Naive thymus-derived CD8-positive, alpha-beta T cell (primary cell): ENCODE results near the gene PRPS1L1. TPM values are rescaled to one million over a fixed set of nuclear protein-coding genes. Genes with fewer than 3 reads are reported as not detected.

Experiments
- ATAC-seq, 2 donors: fragments of 150-1000 bp; cut with Tn5 transposase in 1 of 2; sonication (Bioruptor Pico), chemical (Tn5 transposase) in 1 of 2; 1 replicate in 1 of 2; 2 replicates in 1 of 2; pipeline ENCODE4 v1.10.0; 2021; ENCODE audit warnings: mild to moderate bottlenecking in 2 of 2, moderate library complexity in 2 of 2
- POLR2A ChIA-PET: fragments of 350-600 bp; sonication (Branson Sonifier 250); formaldehyde crosslinking; loops from one replicate; lab custom pipeline; 2021; ENCODE audit warnings: antibody characterized with exemption; lab: Charles Lee
- DNase-seq, 10 donors: peaks; one replicate each; pipeline versions ENCODE4 v3.0.0 to v3.0.0-alpha.2; 2020 to 2022
- H3K27ac Mint-ChIP-seq, 10 donors: one replicate each; pipeline ENCODE4 v1.8.0; 2020 to 2022; ENCODE audit warnings: mild to moderate bottlenecking in 10 of 10, mixed read lengths in 10 of 10, moderate library complexity in 4 of 10, inconsistent platforms in 1 of 10
- H3K27me3 Mint-ChIP-seq, 5 donors: one replicate each; pipeline ENCODE4 v1.8.0; 2021 to 2022; ENCODE audit warnings: mixed read lengths in 5 of 5
- H3K36me3 Mint-ChIP-seq, 3 donors: one replicate each; pipeline ENCODE4 v1.8.0; 2020 to 2022; ENCODE audit warnings: mixed read lengths in 3 of 3, mild to moderate bottlenecking in 2 of 3, inconsistent platforms in 1 of 3
- H3K4me1 Mint-ChIP-seq, 4 donors: one replicate each; pipeline ENCODE4 v1.8.0; 2021 to 2022; ENCODE audit warnings: mixed read lengths in 4 of 4
- H3K4me3 Mint-ChIP-seq, 10 donors: one replicate each; pipeline ENCODE4 v1.8.0; 2020 to 2022; ENCODE audit warnings: mild to moderate bottlenecking in 10 of 10, mixed read lengths in 10 of 10, moderate library complexity in 6 of 10, inconsistent platforms in 1 of 10
- H3K9me3 Mint-ChIP-seq, 9 donors: one replicate each; pipeline ENCODE4 v1.8.0; 2020 to 2022; ENCODE audit warnings: mixed read lengths in 9 of 9, mild to moderate bottlenecking in 3 of 9, inconsistent platforms in 1 of 9, moderate library complexity in 1 of 9
- polyA plus RNA-seq, 3 donors: library from polyadenylated mRNA; unstranded; fragments of 300-500 nt; fragmentation: Illumina TruSeq; gene quantifications; one replicate each; pipeline ENCODE4 v1.2.3, GENCODE V29; 2021
- total RNA-seq, 8 experiments: library from RNA in 2 of 8; stranded (reverse) in 2 of 8; gene quantifications; one replicate each; pipeline ENCODE4 v1.2.3 and lab custom pipeline; 2021 to 2026

Gene PRPS1L1
- total and polyA plus RNA-seq, 5 experiments from 2014 or later = not detected

GRCh38 chr7:18040196-18040595 is 12.6 kb upstream of the PRPS1L1 start:
- peaks cover 0 to 5% (median 0%) of the 10 kb centered on the region in 5 donors for H3K27me3 Mint-ChIP-seq
- H3K9me3 Mint-ChIP-seq = peaks cover 0 to 9% (median 0%) of the 10 kb centered on the region in 9 donors
- no peak overlapping the region for H3K4me3 Mint-ChIP-seq
- peaks cover 0 to 4% (median 0%) of the 10 kb centered on the region in 3 donors for H3K36me3 Mint-ChIP-seq
- H3K4me1 Mint-ChIP-seq = no peaks in the 10 kb centered on the region
- DNase-seq (no peak), ATAC-seq (no peak)
- POLR2A ChIA-PET = no interaction called here
- H3K27ac Mint-ChIP-seq = no peak overlapping the region

- POLR2A ChIA-PET = no interaction called here
- peaks cover 0 to 9% (median 0%) of the 10 kb centered on the region in 5 donors for H3K27me3 Mint-ChIP-seq
- ATAC-seq = no peak
Measured at GRCh38 chr7:18038382-18038781, 10.7 kb upstream of the PRPS1L1 start.

GRCh38 chr7:18037609-18038008 is 10.0 kb upstream of the PRPS1L1 start:
- ATAC-seq = no peak
- no peaks in the 10 kb centered on the region for H3K4me1 Mint-ChIP-seq
- no peak overlapping the region for H3K27ac Mint-ChIP-seq
- H3K27me3 Mint-ChIP-seq = peaks cover 0 to 9% (median 0%) of the 10 kb centered on the region in 5 donors
- POLR2A ChIA-PET = no interaction called here
- no peak overlapping the region for H3K4me3 Mint-ChIP-seq
- peaks cover 0 to under 1% (median 0%) of the 10 kb centered on the region in 3 donors for H3K36me3 Mint-ChIP-seq
- H3K9me3 Mint-ChIP-seq = peaks cover 0 to 3% (median 0%) of the 10 kb centered on the region in 9 donors
- DNase-seq = no peak

More at GRCh38 chr7:18038382-18038781, 10.7 kb upstream of the PRPS1L1 start:
- DNase-seq = no peak
- no peaks in the 10 kb centered on the region for H3K4me1 Mint-ChIP-seq
- H3K4me3 Mint-ChIP-seq = no peak overlapping the region
- peaks cover 0 to 4% (median 0%) of the 10 kb centered on the region in 3 donors for H3K36me3 Mint-ChIP-seq
- H3K9me3 Mint-ChIP-seq = peaks cover 0 to 9% (median 0%) of the 10 kb centered on the region in 9 donors
- no peak overlapping the region for H3K27ac Mint-ChIP-seq

GRCh38 chr7:18036783-18037182 is 9.1 kb upstream of the PRPS1L1 start:
- no peak overlapping the region for H3K27ac Mint-ChIP-seq
- no peaks in the 10 kb centered on the region for H3K36me3 Mint-ChIP-seq
- no peak overlapping the region for H3K4me3 Mint-ChIP-seq
- no peak for DNase-seq
- POLR2A ChIA-PET = no interaction called here
- peaks cover 0 to 9% (median 0%) of the 10 kb centered on the region in 5 donors for H3K27me3 Mint-ChIP-seq
- H3K4me1 Mint-ChIP-seq = no peaks in the 10 kb centered on the region
- no peaks in the 10 kb centered on the region for H3K9me3 Mint-ChIP-seq
- ATAC-seq = no peak

- H3K4me1 Mint-ChIP-seq = no peaks in the 10 kb centered on the region
- no peak overlapping the region for H3K4me3 Mint-ChIP-seq
- ATAC-seq (no peak), DNase-seq (no peak)
- no peaks in the 10 kb centered on the region for H3K9me3 Mint-ChIP-seq
- peaks cover 0 to 3% (median 0%) of the 10 kb centered on the region in 5 donors for H3K27me3 Mint-ChIP-seq
- POLR2A ChIA-PET = no interaction called here
- no peak overlapping the region for H3K27ac Mint-ChIP-seq
- H3K36me3 Mint-ChIP-seq = no peaks in the 10 kb centered on the region
Measured at GRCh38 chr7:18030758-18031157, 3.1 kb upstream of the PRPS1L1 start.

GRCh38 chr7:18020138-18020715 is 7.4 kb downstream of the PRPS1L1 start:
- ATAC-seq (no peak), DNase-seq (no peak)
- peaks cover 1 to 17% (median 5%) of the 10 kb centered on the region in 5 donors for H3K27me3 Mint-ChIP-seq
- H3K36me3 Mint-ChIP-seq = peaks cover 0 to 10% (median 0%) of the 10 kb centered on the region in 3 donors
- no peak overlapping the region for H3K4me3 Mint-ChIP-seq
- no peak overlapping the region for H3K27ac Mint-ChIP-seq
- no peaks in the 10 kb centered on the region for H3K4me1 Mint-ChIP-seq
- peaks cover 0 to 5% (median 0%) of the 10 kb centered on the region in 9 donors for H3K9me3 Mint-ChIP-seq
- POLR2A ChIA-PET = no interaction called here

GRCh38 chr7:18019555-18019954 is 8.1 kb downstream of the PRPS1L1 start:
- H3K36me3 Mint-ChIP-seq = peaks cover 0 to 10% (median 0%) of the 10 kb centered on the region in 3 donors
- no peak for ATAC-seq

GRCh38 chr7:18018296-18019215 is 9.1 kb downstream of the PRPS1L1 start:
- Mint-ChIP-seq H3K4me3 (no peak overlapping the region), H3K4me1 (no peaks in the 10 kb centered on the region), H3K36me3 (peaks cover 0 to 10% (median 2%) of the 10 kb centered on the region in 3 donors), H3K27me3 (peaks cover 8 to 29% (median 10%) of the 10 kb centered on the region in 5 donors), H3K27ac (no peak overlapping the region), H3K9me3 (peaks cover 0 to 5% (median 0%) of the 10 kb centered on the region in 9 donors)
- DNase-seq (no peak), ATAC-seq (no peak)
- POLR2A ChIA-PET = no interaction called here

More at GRCh38 chr7:18019555-18019954, 8.1 kb downstream of the PRPS1L1 start:
- Mint-ChIP-seq H3K4me1 (no peaks in the 10 kb centered on the region), H3K4me3 (no peak overlapping the region), H3K9me3 (peaks cover 0 to 5% (median 0%) of the 10 kb centered on the region in 9 donors), H3K27ac (no peak overlapping the region), H3K27me3 (peaks cover 7 to 23% (median 9%) of the 10 kb centered on the region in 5 donors)
- POLR2A ChIA-PET = no interaction called here
- DNase-seq = no peak

GRCh38 chr7:18016547-18017444 is 10.8 kb downstream of the PRPS1L1 start:
- Mint-ChIP-seq H3K27ac (no peak overlapping the region), H3K27me3 (peaks cover 9 to 24% (median 16%) of the 10 kb centered on the region in 5 donors), H3K36me3 (peaks cover 0 to 5% (median 2%) of the 10 kb centered on the region in 3 donors), H3K4me3 (no peak overlapping the region), H3K9me3 (peaks cover 0 to 5% (median 0%) of the 10 kb centered on the region in 9 donors), H3K4me1 (no peaks in the 10 kb centered on the region)
- DNase-seq (no peak), ATAC-seq (no peak)
- POLR2A ChIA-PET = no interaction called here

GRCh38 chr7:18013936-18014335 is 13.7 kb downstream of the PRPS1L1 start:
- POLR2A ChIA-PET = interaction anchor here (0.6 kb wide), 1 partner anchor 288 kb away, joined by 3 read pairs; no protein-coding TSS in a partner anchor

GRCh38 chr7:18004372-18004771 is 23.3 kb downstream of the PRPS1L1 start:
- no peak overlapping the region for H3K4me3 Mint-ChIP-seq
- no peaks in the 10 kb centered on the region for H3K36me3 Mint-ChIP-seq
- ATAC-seq (no peak), DNase-seq (no peak)
- peaks cover 0 to 3% (median 0%) of the 10 kb centered on the region in 5 donors for H3K27me3 Mint-ChIP-seq
- H3K27ac Mint-ChIP-seq = no peak overlapping the region
- POLR2A ChIA-PET = no interaction called here
- no peaks in the 10 kb centered on the region for H3K4me1 Mint-ChIP-seq
- peaks cover 0 to 15% (median 3%) of the 10 kb centered on the region in 9 donors for H3K9me3 Mint-ChIP-seq

More at GRCh38 chr7:18013936-18014335, 13.7 kb downstream of the PRPS1L1 start:
- Mint-ChIP-seq H3K36me3 (peaks cover 0 to 2% (median 0%) of the 10 kb centered on the region in 3 donors), H3K27ac (no peak overlapping the region), H3K9me3 (peaks cover 0 to 3% (median 0%) of the 10 kb centered on the region in 9 donors), H3K4me3 (no peak overlapping the region), H3K4me1 (no peaks in the 10 kb centered on the region), H3K27me3 (peaks cover 12 to 32% (median 23%) of the 10 kb centered on the region in 5 donors)
- DNase-seq = no peak
- no peak for ATAC-seq
